HG03442 (cell line): Measurements from ENCODE around the gene POU2F3.
"Not testable (repeated sequence)": the region's sequence is repeated elsewhere in the genome, so short reads cannot be mapped to it uniquely, and the experiment has no call there.

Experiments
- ATAC-seq: cut with Tn5 transposase; IDR thresholded peaks from one replicate; pipeline ENCODE4 v1.9.1; 2021; ENCODE audit warnings: mild to moderate bottlenecking, moderate library complexity; ENCODE audit not compliant: unreplicated experiment

Gene POU2F3

GRCh38 chr11:120249279-120250262, 9.6 kb downstream of the POU2F3 start:
- ATAC-seq = no peak

GRCh38 chr11:120253377-120253776, 13.4 kb downstream of the POU2F3 start:
- ATAC-seq = not testable (repeated sequence)

GRCh38 chr11:120254788-120255518, 15.0 kb downstream of the POU2F3 start:
- ATAC-seq = no peak

- ATAC-seq = no peak
Measured at GRCh38 chr11:120255519-120255866, 15.6 kb downstream of the POU2F3 start.

- ATAC-seq = no peak
Measured at GRCh38 chr11:120256178-120256577, 16.2 kb downstream of the POU2F3 start.

- ATAC-seq = no peak
Measured at GRCh38 chr11:120256779-120257178, 16.8 kb downstream of the POU2F3 start.

- ATAC-seq = no peak
Measured at GRCh38 chr11:120257346-120257745, 17.4 kb downstream of the POU2F3 start.

GRCh38 chr11:120258661-120259060, 18.7 kb downstream of the POU2F3 start:
- no peak for ATAC-seq

- ATAC-seq = no peak
Measured at GRCh38 chr11:120259241-120259640, 19.3 kb downstream of the POU2F3 start.

GRCh38 chr11:120259988-120260565, 20.1 kb downstream of the POU2F3 start:
- no peak for ATAC-seq

GRCh38 chr11:120260616-120261015, 20.7 kb downstream of the POU2F3 start:
- no peak for ATAC-seq

- no peak for ATAC-seq
Measured at GRCh38 chr11:120261321-120261720, 21.4 kb downstream of the POU2F3 start.

GRCh38 chr11:120261931-120262330, 22.0 kb downstream of the POU2F3 start:
- ATAC-seq = no peak

- no peak for ATAC-seq
Measured at GRCh38 chr11:120267319-120267718, 27.4 kb downstream of the POU2F3 start.

GRCh38 chr11:120268686-120269085, 28.7 kb downstream of the POU2F3 start:
- no peak for ATAC-seq

GRCh38 chr11:120270386-120270785, 30.4 kb downstream of the POU2F3 start:
- no peak for ATAC-seq

GRCh38 chr11:120271672-120272071, 31.7 kb downstream of the POU2F3 start:
- no peak for ATAC-seq

- no peak for ATAC-seq
Measured at GRCh38 chr11:120272303-120272702, 32.4 kb downstream of the POU2F3 start.

- no peak for ATAC-seq
Measured at GRCh38 chr11:120273432-120273831, 33.5 kb downstream of the POU2F3 start.

GRCh38 chr11:120273956-120274355, 34.0 kb downstream of the POU2F3 start:
- ATAC-seq = not testable (repeated sequence)

GRCh38 chr11:120279502-120279901, 39.6 kb downstream of the POU2F3 start:
- no peak for ATAC-seq
